HFFc6 (cell line): ENCODE data around the gene CCT2. TPM values are rescaled to one million over a fixed set of nuclear protein-coding genes. Genes with fewer than 3 reads are reported as not detected.
A peak's percentile ranks its signal among the peaks of the same experiment; 100 is the strongest.

Source experiments
- DNase-seq: peaks from one replicate; pipeline ENCODE4 v3.0.0-alpha.2; 2018
- H3K27ac Mint-ChIP-seq: 2 replicates; pipeline ENCODE4 v1.8.0; 2020; ENCODE audit warnings: mild to moderate bottlenecking, mixed read lengths
- H3K27me3 Mint-ChIP-seq: 2 replicates; pipeline ENCODE4 v1.8.0; 2021; ENCODE audit warnings: mild to moderate bottlenecking, moderate library complexity, mixed read lengths; ENCODE audit not compliant: insufficient read depth
- H3K36me3 Mint-ChIP-seq: 2 replicates; pipeline ENCODE4 v1.8.0; 2021; ENCODE audit warnings: low read depth, mixed read lengths
- H3K4me1 Mint-ChIP-seq: 2 replicates; pipeline ENCODE4 v1.8.0; 2020; ENCODE audit warnings: low read depth, mixed read lengths
- H3K4me3 Mint-ChIP-seq: 2 replicates; pipeline ENCODE4 v1.8.0; 2020; ENCODE audit warnings: mild to moderate bottlenecking, moderate library complexity, mixed read lengths
- H3K9me3 Mint-ChIP-seq: 2 replicates; pipeline ENCODE4 v1.8.0; 2020; ENCODE audit warnings: mild to moderate bottlenecking, mixed read lengths
- total RNA-seq, 6 experiments: library from RNA; stranded (reverse); fragmentation: NEBNext Ultra II Directional; extraction: Animal tissue kit (Norgen Biotek cat#: 25700); gene quantifications; 2 replicates in 1 of 6; 3 replicates in 5 of 6; pipeline ENCODE4 v1.2.3, GENCODE V29; 2021
- TF ChIP-seq, protein P1 (sequence below): fragments of 200-600 bp; sonication (generic); IDR thresholded peaks from 2 replicates; pipeline ENCODE4 v1.5.0; 2021; ENCODE audit warnings: antibody characterized with exemption, mild to moderate bottlenecking

Gene CCT2
- total RNA-seq, 6 experiments from 2014 or later: 229 to 305 (median 232) TPM

DNA sequence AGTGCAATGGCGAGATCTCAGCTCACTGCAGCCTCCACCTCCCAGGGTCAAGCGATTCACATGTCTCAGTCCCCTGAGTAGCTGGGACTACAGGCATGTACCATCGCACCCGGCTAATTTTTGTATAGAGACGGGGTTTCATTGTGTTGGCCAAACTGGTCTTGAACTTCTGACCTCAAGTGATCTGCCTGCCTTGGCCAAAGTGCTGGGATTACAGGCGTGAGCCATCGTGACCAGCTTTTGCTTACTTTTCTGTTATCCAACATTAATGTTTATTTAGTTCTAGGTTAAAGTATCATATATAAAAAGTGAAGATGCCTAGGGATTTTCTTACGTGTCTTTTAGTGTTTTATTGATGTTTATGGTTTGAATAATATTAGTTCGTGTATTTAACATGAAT is 28.9 kb upstream of the CCT2 start:
- TF ChIP-seq, protein P1, sequence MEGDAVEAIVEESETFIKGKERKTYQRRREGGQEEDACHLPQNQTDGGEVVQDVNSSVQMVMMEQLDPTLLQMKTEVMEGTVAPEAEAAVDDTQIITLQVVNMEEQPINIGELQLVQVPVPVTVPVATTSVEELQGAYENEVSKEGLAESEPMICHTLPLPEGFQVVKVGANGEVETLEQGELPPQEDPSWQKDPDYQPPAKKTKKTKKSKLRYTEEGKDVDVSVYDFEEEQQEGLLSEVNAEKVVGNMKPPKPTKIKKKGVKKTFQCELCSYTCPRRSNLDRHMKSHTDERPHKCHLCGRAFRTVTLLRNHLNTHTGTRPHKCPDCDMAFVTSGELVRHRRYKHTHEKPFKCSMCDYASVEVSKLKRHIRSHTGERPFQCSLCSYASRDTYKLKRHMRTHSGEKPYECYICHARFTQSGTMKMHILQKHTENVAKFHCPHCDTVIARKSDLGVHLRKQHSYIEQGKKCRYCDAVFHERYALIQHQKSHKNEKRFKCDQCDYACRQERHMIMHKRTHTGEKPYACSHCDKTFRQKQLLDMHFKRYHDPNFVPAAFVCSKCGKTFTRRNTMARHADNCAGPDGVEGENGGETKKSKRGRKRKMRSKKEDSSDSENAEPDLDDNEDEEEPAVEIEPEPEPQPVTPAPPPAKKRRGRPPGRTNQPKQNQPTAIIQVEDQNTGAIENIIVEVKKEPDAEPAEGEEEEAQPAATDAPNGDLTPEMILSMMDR: no peak
- Mint-ChIP-seq H3K27ac (peak overlapping the region; percentile 80), H3K36me3 (peaks cover 19% of the 10 kb centered on the region), H3K4me1 (peaks cover 54% of the 10 kb centered on the region), H3K9me3 (no peaks in the 10 kb centered on the region), H3K4me3 (peak overlapping the region; percentile 26; the same call in 1 of the 2 replicates), H3K27me3 (peaks cover 2% of the 10 kb centered on the region; the same call in 1 of the 2 replicates)
- DNase-seq: no peak

DNA sequence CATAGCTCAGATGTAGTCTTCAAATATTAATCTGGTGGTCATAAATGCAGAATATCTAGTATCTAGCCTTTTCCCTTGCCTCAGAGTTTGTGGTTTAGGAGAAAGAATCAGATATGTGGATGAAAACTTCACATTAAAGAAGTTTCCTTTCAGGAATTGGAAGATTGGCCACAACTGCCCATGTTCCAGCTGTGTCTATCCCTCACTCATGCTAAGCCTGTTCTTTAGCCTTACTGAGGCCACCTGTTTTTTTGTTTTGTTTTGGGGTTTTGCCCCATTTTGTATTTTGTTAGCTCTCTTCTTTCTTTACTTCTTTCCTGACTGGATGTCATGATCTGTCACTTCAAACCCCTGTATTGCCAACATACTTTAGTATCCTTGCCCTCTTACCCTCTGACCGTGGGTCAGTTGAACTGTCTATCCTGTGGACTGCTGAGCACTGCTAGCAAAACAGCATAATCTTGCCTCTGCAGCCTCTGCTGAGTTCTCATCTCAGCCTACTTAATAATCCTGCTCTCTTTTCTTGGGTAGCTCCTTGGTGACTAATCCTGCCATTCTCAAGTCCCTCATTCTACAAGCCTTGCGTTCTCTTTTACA is 22.0 kb upstream of the CCT2 start:
- Mint-ChIP-seq H3K36me3 (peaks cover 8% of the 10 kb centered on the region), H3K9me3 (no peaks in the 10 kb centered on the region), H3K27me3 (no peaks in the 10 kb centered on the region), H3K27ac (no peak overlapping the region; the same call in 1 of the 2 replicates), H3K4me1 (peaks cover 25% of the 10 kb centered on the region), H3K4me3 (no peak overlapping the region)
- no peak for DNase-seq
- TF ChIP-seq, protein P1: no peak

DNA sequence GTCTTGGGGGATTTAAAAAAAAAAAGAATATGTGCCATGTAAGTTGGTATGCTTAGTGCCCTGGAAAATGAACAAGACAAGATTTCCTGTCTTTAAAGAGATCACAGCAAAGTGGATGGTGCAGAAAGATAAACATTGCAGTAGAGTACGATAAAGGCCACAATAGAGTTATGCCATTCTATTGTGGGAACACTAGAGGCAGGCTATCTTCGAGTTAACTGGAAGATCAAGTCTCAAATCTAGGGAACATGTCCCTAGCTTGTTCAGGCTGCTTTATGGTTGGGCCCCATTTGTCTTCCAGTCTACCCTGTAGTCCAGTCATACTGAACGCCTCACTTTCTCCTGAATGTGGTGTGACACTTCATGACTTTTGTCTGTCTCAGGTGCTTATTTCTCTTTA is 18.7 kb upstream of the CCT2 start:
- Mint-ChIP-seq H3K27me3 (no peaks in the 10 kb centered on the region), H3K9me3 (no peaks in the 10 kb centered on the region), H3K27ac (no peak overlapping the region), H3K4me1 (peaks cover 50% of the 10 kb centered on the region), H3K4me3 (no peak overlapping the region), H3K36me3 (peaks cover 9% of the 10 kb centered on the region; the same call in 1 of the 2 replicates)
- DNase-seq: no peak
- TF ChIP-seq, protein P1: peak; percentile 23; the same call in 1 of the 2 replicates

DNA sequence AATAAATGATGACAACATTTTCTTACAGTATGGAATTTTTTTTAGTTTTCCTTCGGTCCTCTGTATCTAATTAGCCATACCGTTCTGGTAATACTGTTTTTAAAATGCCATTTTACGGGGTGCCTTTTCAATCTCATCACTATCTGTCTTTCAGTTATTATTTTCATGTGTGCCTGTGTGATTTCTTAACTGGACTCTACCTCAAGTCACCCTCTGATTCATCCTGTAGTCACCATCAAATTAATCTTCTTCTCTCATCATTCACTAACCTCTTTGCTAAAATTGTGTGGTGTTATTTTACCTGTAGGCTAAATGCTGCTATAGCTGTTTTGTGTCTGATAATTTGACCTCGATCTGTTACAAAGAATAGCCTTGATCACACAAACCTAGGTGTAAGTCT is 16.0 kb upstream of the CCT2 start:
- peaks cover 22% of the 10 kb centered on the region for H3K36me3 Mint-ChIP-seq
- H3K27me3 Mint-ChIP-seq: no peaks in the 10 kb centered on the region; the same call in 1 of the 2 replicates
- TF ChIP-seq, protein P1: no peak

DNA sequence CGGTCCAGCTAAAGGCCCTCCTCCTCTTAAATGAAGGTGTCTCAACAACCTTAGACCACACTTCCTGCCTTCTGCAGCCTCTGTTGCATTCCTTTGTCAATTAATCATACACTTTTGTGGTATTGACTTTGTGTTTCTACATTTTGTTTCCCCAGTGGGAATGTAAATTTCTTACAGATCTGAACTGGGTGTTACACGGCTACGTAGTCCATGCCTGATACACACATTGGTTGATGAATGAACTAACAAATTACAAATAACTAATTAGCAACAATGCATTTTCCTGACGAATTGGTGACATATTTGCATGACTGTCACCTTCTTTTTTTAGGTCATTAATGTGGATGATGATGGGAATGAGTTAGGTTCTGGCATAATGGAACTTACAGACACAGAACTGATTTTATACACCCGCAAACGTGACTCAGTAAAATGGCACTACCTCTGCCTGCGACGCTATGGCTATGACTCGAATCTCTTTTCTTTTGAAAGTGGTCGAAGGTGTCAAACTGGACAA is 15.2 kb upstream of the CCT2 start:
- H3K9me3 Mint-ChIP-seq: no peaks in the 10 kb centered on the region
- peak overlapping the region; percentile 67 for H3K4me3 Mint-ChIP-seq
- DNase-seq: peak; percentile 73
- no peaks in the 10 kb centered on the region; the same call in 1 of the 2 replicates for H3K27me3 Mint-ChIP-seq
- TF ChIP-seq, protein P1: no peak
- H3K27ac Mint-ChIP-seq: peak overlapping the region; percentile 85
- peaks cover 30% of the 10 kb centered on the region for H3K36me3 Mint-ChIP-seq
- H3K4me1 Mint-ChIP-seq: peaks cover 69% of the 10 kb centered on the region

More for the DNA sequence above, 16.0 kb upstream of the CCT2 start:
- peaks cover 61% of the 10 kb centered on the region for H3K4me1 Mint-ChIP-seq
- H3K9me3 Mint-ChIP-seq: no peaks in the 10 kb centered on the region
- DNase-seq: peak; percentile 52
- H3K4me3 Mint-ChIP-seq: peak overlapping the region; percentile 67
- peak overlapping the region; percentile 85 for H3K27ac Mint-ChIP-seq
